ENCODE measurements around the gene TMEM59L. TPM values are rescaled to one million over a fixed set of nuclear protein-coding genes. Genes with fewer than 3 reads are reported as not detected.

Gene TMEM59L
- total and polyA plus RNA-seq, 2 donors (not counting 1 experiment from before 2014, with no cell fraction given): not detected

GRCh38 chr19:18660939-18661670 is 48.4 kb downstream of the TMEM59L start:
- Histone ChIP-seq H2AFZ (ENCODE audit: insufficient read depth, low read depth, low read length, poor library complexity, severe bottlenecking) (no peak overlapping the region), H4K20me1 (ENCODE audit: control insufficient read depth, insufficient read depth, low read length, poor library complexity, severe bottlenecking) (peaks cover 27% of the 10 kb centered on the region), H3K9me3 (ENCODE audit: control extremely low read depth in 1 of 3, control insufficient read depth in 2 of 3, insufficient read depth in 1 of 3, low read length in 2 of 3) (peaks cover 0 to 7% (median 0%) of the 10 kb centered on the region in 3 donors), H3K4me2 (replicated peaks; ENCODE audit: low read depth, low read length, poor library complexity, severe bottlenecking) (no peak overlapping the region), H3K27me3 (replicated peaks in 1 of 4; ENCODE audit: control extremely low read depth in 1 of 4, control insufficient read depth in 3 of 4, insufficient read depth in 4 of 4, low read length in 3 of 4) (no peaks in the 10 kb centered on the region), H3K4me3 (ENCODE audit: control extremely low read depth in 1 of 5, extremely low read depth in 1 of 5, insufficient read depth in 1 of 5, low read depth in 2 of 5, low read length in 4 of 5) (no peak overlapping the region), H3K27ac (ENCODE audit: low read length in 2 of 2) (no peak overlapping the region), H3K4me1 (ENCODE audit: control insufficient read depth in 2 of 2, insufficient read depth in 2 of 2, low read length in 2 of 2) (peaks cover 11 to 31% of the 10 kb centered on the region in 2 donors), H3K36me3 (replicated peaks in 1 of 2; ENCODE audit: control extremely low read depth in 1 of 2, control insufficient read depth in 1 of 2, extremely low read depth in 1 of 2, insufficient read depth in 2 of 2, low read length in 1 of 2) (no peaks in the 10 kb centered on the region), H3K79me2 (ENCODE audit: control insufficient read depth, insufficient read depth, low read length) (peaks cover 31% of the 10 kb centered on the region), H3K9ac (ENCODE audit: low read length) (no peak overlapping the region)
- H3K4me3 Mint-ChIP-seq: no peak overlapping the region
- H3K27ac Mint-ChIP-seq: no peak overlapping the region
- intact Hi-C loops (cut with micrococcal nuclease): no loop called here
- H3K9me3 Mint-ChIP-seq (ENCODE audit: insufficient read depth): no peaks in the 10 kb centered on the region
- DNase-seq (no peak), ATAC-seq (ENCODE audit: low read depth) (no peak)
- TF ChIP-seq CTCF (IDR thresholded peaks at IDR 0.05) (no peak), EZH2 (IDR thresholded peaks at IDR 0.05; ENCODE audit: borderline replicate concordance, insufficient read depth, low read depth, low read length, poor library complexity, severe bottlenecking) (no peak)
- peaks cover 36% of the 10 kb centered on the region for H3K4me1 Mint-ChIP-seq
- 89% methylated on average over 7 of the region's 10 CpGs for WGBS (ENCODE audit: insufficient coverage)
- no peaks in the 10 kb centered on the region for H3K27me3 Mint-ChIP-seq
- ChIA-PET POLR2A (interaction anchor here (0.5 kb wide), 1 partner anchor 1356 kb away, joined by 5 read pairs; no protein-coding TSS in a partner anchor), CTCF (no interaction called here)

- ATAC-seq (ENCODE audit: low read depth): no peak
- H2AFZ ChIP-seq (ENCODE audit: insufficient read depth, low read depth, low read length, poor library complexity, severe bottlenecking): no peak overlapping the region
- H3K27me3 Mint-ChIP-seq: no peaks in the 10 kb centered on the region
- H4K20me1 ChIP-seq (ENCODE audit: control insufficient read depth, insufficient read depth, low read length, poor library complexity, severe bottlenecking): peaks cover 12% of the 10 kb centered on the region
- peaks cover 27% of the 10 kb centered on the region for H3K4me1 Mint-ChIP-seq
- no peak overlapping the region for H3K27ac ChIP-seq (ENCODE audit: low read length in 2 of 2)
- H3K79me2 ChIP-seq (ENCODE audit: control insufficient read depth, insufficient read depth, low read length): peaks cover 21% of the 10 kb centered on the region
- TF ChIP-seq EZH2 (IDR thresholded peaks at IDR 0.05; ENCODE audit: borderline replicate concordance, insufficient read depth, low read depth, low read length, poor library complexity, severe bottlenecking) (no peak), CTCF (IDR thresholded peaks at IDR 0.05) (no peak)
- H3K4me3 Mint-ChIP-seq: no peak overlapping the region
- DNase-seq: no peak
- H3K27ac Mint-ChIP-seq: no peak overlapping the region
- no peak overlapping the region for H3K4me2 ChIP-seq (replicated peaks; ENCODE audit: low read depth, low read length, poor library complexity, severe bottlenecking)
- no peak overlapping the region for H3K9ac ChIP-seq (ENCODE audit: low read length)
- ChIA-PET CTCF (no interaction called here), POLR2A (no interaction called here)
- H3K4me1 ChIP-seq (ENCODE audit: control insufficient read depth in 2 of 2, insufficient read depth in 2 of 2, low read length in 2 of 2): peaks cover 11 to 39% of the 10 kb centered on the region in 2 donors
- H3K27me3 ChIP-seq (replicated peaks in 1 of 4; ENCODE audit: control extremely low read depth in 1 of 4, control insufficient read depth in 3 of 4, insufficient read depth in 4 of 4, low read length in 3 of 4): no peaks in the 10 kb centered on the region
- H3K4me3 ChIP-seq (ENCODE audit: control extremely low read depth in 1 of 5, extremely low read depth in 1 of 5, insufficient read depth in 1 of 5, low read depth in 2 of 5, low read length in 4 of 5): no peak overlapping the region
- 92% methylated on average over 15 of the region's 15 CpGs for WGBS (ENCODE audit: insufficient coverage)
- peaks cover 0 to 8% (median 0%) of the 10 kb centered on the region in 3 donors for H3K9me3 ChIP-seq (ENCODE audit: control extremely low read depth in 1 of 3, control insufficient read depth in 2 of 3, insufficient read depth in 1 of 3, low read length in 2 of 3)
- H3K9me3 Mint-ChIP-seq (ENCODE audit: insufficient read depth): no peaks in the 10 kb centered on the region
- H3K36me3 ChIP-seq (replicated peaks in 1 of 2; ENCODE audit: control extremely low read depth in 1 of 2, control insufficient read depth in 1 of 2, extremely low read depth in 1 of 2, insufficient read depth in 2 of 2, low read length in 1 of 2): peaks cover 0 to 4% of the 10 kb centered on the region in 2 experiments
- intact Hi-C loops (cut with micrococcal nuclease): no loop called here
These were observed 50.5 kb downstream of the TMEM59L start for GRCh38 chr19:18662972-18663732.
